ENCODE data around the gene TMEM91. TPM values are rescaled to one million over a fixed set of nuclear protein-coding genes. Genes with fewer than 3 reads are reported as not detected.

Gene TMEM91
- total and polyA plus RNA-seq, 9 of the 15 experiments (the other 6 are each of a cell fraction or from before 2014, with no cell fraction given) = 1.2 to 5.2 (median 2.7) TPM

DNA sequence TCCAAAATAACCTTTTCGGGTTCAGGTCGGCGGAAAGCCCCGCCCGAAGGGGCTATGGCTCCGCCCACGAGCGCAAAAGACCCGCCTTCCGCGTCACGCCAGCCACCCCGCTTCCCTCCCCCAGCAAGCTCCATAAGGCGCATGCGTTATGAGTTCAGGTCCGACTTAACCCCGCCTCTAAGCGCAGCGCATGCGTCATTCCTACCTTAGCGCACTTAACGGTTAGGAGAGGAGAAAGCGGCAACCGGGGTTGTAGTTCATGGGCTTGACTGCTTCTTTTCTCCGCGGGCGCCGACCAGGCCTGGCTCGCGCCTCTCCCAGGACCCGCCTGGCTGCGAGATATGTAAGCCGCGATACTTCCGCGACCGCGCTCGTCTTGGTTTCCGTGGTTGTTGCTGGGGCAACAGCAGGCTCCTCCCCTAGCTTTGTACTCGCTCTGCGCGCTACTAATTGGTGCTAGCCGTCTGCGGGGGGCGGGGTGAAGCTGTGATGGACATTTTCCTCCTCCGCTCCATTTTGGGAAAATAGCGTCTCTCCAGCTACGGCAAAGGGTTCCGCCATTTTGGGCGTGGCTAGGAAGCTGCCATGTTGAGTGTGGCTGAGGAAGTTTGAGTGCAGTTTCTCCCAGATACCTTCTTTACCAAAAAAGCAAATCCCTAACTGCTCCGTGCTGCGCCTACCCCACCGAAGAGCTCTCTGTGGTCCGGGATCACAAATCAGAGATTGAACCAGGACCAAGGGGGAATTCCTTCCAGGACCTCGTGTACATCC, 12.4 kb upstream of the TMEM91 start, which contains the start of gene B9D2 (continued):
- TF ChIP-seq GABPB2 (CRISPR knock-in tag; conservative IDR thresholded peaks at IDR 0.05) (no peak), XRCC5 (IDR thresholded peaks at IDR 0.05; ENCODE audit: low read depth, low read length) (no peak; the same call in 1 of the 2 replicates), HIVEP1 (CRISPR knock-in tag; IDR thresholded peaks at IDR 0.05) (peak; percentile 76; the same call in 1 of the 2 replicates), NR2C2 (CRISPR knock-in tag; IDR thresholded peaks at IDR 0.05) (no peak), NR2C2 (tag; IDR thresholded peaks at IDR 0.05) (peak; percentile 83), ZNF584 (CRISPR knock-in tag; IDR thresholded peaks at IDR 0.05; ENCODE audit: low read depth) (0 out of 2 replicates have a peak, but pooled peaks have one; percentile 52), TEAD2 (tag; IDR thresholded peaks at IDR 0.05) (no peak), MAFK (IDR thresholded peaks at IDR 0.05; ENCODE audit: low read length) (no peak)
- TF ChIP-seq, protein P1, sequence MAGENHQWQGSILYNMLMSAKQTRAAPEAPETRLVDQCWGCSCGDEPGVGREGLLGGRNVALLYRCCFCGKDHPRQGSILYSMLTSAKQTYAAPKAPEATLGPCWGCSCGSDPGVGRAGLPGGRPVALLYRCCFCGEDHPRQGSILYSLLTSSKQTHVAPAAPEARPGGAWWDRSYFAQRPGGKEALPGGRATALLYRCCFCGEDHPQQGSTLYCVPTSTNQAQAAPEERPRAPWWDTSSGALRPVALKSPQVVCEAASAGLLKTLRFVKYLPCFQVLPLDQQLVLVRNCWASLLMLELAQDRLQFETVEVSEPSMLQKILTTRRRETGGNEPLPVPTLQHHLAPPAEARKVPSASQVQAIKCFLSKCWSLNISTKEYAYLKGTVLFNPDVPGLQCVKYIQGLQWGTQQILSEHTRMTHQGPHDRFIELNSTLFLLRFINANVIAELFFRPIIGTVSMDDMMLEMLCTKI (IDR thresholded peaks at IDR 0.05; ENCODE audit: partially characterized antibody) = no peak
- TF ChIP-seq, protein P2, sequence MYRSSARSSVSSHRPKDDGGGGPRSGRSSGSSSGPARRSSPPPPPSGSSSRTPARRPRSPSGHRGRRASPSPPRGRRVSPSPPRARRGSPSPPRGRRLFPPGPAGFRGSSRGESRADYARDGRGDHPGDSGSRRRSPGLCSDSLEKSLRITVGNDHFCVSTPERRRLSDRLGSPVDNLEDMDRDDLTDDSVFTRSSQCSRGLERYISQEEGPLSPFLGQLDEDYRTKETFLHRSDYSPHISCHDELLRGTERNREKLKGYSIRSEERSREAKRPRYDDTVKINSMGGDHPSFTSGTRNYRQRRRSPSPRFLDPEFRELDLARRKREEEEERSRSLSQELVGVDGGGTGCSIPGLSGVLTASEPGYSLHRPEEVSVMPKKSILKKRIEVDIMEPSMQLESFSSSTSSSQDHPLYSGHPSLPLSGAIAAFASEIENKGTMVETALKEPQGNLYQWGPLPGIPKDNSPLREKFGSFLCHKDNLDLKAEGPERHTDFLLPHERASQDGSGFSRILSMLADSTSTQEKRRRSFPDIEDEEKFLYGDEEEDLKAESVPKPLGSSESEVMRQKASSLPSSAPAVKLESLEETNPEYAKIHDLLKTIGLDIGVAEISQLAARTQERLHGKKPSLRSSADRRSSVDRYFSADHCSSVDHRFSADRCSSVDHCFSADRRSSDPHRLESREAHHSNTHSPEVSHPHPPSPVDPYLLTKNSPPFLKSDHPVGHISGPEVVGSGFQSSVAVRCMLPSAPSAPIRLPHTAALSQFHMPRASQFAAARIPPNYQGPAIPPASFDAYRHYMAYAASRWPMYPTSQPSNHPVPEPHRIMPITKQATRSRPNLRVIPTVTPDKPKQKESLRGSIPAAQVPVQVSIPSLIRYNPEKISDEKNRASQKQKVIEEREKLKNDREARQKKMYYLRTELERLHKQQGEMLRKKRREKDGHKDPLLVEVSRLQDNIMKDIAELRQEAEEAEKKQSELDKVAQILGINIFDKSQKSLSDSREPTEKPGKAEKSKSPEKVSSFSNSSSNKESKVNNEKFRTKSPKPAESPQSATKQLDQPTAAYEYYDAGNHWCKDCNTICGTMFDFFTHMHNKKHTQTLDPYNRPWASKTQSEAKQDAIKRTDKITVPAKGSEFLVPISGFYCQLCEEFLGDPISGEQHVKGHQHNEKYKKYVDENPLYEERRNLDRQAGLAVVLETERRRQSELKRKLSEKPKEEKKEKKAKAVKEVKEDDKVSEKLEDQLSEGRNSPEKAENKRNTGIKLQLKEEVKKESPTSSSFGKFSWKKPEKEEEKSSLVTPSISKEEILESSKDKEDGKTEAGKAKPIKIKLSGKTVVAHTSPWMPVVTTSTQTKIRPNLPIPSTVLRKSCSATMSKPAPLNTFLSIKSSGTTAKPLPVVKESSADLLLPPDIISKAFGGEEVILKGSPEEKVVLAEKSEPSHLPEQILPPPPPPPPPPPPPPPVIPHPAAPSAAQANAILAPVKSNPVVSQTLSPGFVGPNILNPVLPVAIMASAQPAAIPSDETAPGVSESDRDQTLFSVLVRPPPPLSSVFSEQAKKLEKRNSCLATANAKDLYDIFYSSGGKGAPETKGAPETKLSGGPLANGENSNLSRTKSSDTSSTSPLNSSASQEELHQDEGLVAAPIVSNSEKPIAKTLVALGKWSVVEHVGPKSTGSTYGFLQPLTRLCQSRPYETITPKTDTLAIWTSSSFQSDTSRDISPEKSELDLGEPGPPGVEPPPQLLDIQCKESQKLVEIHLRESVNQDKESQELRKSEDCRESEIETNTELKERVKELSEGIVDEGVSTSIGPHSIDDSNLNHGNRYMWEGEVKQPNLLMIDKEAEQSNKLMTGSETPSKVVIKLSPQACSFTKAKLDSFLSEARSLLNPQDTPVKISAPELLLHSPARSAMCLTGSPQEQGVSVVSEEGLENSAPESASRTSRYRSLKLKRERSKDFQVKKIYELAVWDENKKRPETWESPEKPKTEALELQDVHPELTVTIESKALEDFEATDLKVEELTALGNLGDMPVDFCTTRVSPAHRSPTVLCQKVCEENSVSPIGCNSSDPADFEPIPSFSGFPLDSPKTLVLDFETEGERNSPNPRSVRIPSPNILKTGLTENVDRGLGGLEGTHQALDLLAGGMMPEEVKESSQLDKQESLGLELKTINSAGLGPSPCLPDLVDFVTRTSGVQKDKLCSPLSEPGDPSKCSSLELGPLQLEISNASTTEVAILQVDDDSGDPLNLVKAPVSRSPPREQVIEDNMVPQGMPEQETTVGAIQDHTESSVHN (IDR thresholded peaks at IDR 0.05; ENCODE audit: borderline replicate concordance in 1 of 2, low read depth in 1 of 2) = no peak
- TF ChIP-seq, protein P3, sequence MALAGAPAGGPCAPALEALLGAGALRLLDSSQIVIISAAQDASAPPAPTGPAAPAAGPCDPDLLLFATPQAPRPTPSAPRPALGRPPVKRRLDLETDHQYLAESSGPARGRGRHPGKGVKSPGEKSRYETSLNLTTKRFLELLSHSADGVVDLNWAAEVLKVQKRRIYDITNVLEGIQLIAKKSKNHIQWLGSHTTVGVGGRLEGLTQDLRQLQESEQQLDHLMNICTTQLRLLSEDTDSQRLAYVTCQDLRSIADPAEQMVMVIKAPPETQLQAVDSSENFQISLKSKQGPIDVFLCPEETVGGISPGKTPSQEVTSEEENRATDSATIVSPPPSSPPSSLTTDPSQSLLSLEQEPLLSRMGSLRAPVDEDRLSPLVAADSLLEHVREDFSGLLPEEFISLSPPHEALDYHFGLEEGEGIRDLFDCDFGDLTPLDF (CRISPR knock-in tag; IDR thresholded peaks at IDR 0.05) = peak; percentile 81; the same call in 1 of the 2 replicates

Measured in K562 (cell line).